ENCODE results near the gene DOC2B. TPM values are rescaled to one million over a fixed set of nuclear protein-coding genes. Genes with fewer than 3 reads are reported as not detected.

Gene DOC2B
- total RNA-seq, 1 experiment from 2014 or later: not detected

DNA sequence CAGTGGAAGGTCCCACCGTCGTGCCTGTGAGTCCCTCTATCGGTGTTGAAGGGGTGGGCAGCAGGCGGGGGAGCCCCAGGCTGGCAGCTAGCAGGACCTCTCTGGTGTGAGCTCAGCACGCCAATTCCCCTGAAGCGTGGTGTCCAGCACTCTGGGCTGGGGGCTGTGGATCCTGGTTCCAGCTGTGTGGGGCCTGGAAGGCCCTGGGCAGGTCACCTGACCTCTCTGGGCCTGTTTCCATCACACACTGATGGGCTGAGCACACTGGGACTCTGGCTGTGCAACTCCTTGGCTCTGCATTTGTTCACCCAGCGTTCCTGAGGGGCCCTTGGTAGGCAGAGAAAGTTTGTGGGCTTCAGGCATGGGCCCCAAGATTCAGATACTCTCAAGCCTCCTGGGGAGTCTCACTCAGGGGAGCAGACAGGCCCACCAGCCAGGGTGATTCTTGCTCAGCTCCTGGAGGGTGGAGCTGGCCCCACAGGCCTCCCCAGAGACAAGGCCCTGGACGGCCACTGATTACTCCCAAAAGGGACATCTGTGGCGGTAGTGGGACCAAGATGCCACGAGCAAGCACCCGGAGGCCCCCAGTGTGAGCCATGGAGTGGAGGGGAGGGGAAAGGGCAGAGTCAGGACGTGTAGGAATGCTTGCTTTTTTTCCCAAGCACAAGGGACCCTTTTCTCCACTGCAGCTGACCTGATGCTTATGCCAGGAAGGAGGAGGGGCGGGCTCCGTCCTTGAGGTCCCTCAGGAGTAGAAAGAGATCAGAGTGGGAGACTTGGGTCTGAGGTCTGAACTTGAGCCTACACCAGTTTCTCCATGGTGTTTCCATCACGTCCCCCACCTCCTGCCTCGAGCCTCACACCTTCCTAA is 35.5 kb downstream of the DOC2B start:
- no peaks in the 10 kb centered on the region for H3K27me3 ChIP-seq (replicated peaks; ENCODE audit: control insufficient read depth, insufficient read depth, low read length)
- no peak overlapping the region for H3K27ac Mint-ChIP-seq (ENCODE audit: unreplicated experiment)
- intact Hi-C loops (cut with micrococcal nuclease; ENCODE audit: unreplicated experiment): no loop called here
- TF ChIP-seq CTCF (IDR thresholded peaks at IDR 0.05; ENCODE audit: insufficient read depth in 1 of 2, low read depth in 1 of 2, low read length in 1 of 2, severe bottlenecking in 1 of 2, unreplicated experiment in 1 of 2): no peak
- no peaks in the 10 kb centered on the region for H3K4me1 Mint-ChIP-seq (ENCODE audit: low read depth, unreplicated experiment)
- H3K9me3 Mint-ChIP-seq (ENCODE audit: unreplicated experiment): no peaks in the 10 kb centered on the region
- DNase-seq: peak; percentile 0 to 27
- CTCF ChIA-PET: no interaction called here
- POLR2A ChIA-PET: no interaction called here
- H3K36me3 Mint-ChIP-seq (ENCODE audit: insufficient read depth, unreplicated experiment): no peaks in the 10 kb centered on the region
- H3K36me3 ChIP-seq (ENCODE audit: control insufficient read depth, insufficient read depth, low read length): no peaks in the 10 kb centered on the region
- no peak overlapping the region for H3K4me3 ChIP-seq (ENCODE audit: low read depth, low read length)
- peaks cover 9% of the 10 kb centered on the region for H3K27me3 Mint-ChIP-seq (ENCODE audit: insufficient read depth, unreplicated experiment)
- no peak overlapping the region for H3K4me3 Mint-ChIP-seq (ENCODE audit: unreplicated experiment)
- no TSS peak for BruUV-seq (replicated peaks)
- peaks cover 5% of the 10 kb centered on the region; the same call in 1 of the 2 replicates for H3K4me1 ChIP-seq
- no peaks in the 10 kb centered on the region for H3K9me3 ChIP-seq

- H3K27ac Mint-ChIP-seq (ENCODE audit: unreplicated experiment): no peak overlapping the region
- POLR2A ChIA-PET: no interaction called here
Observed at GRCh38 chr17:144936-145670, 36.3 kb downstream of the DOC2B start.

More at GRCh38 chr17:144936-145670, 36.3 kb downstream of the DOC2B start:
- Histone ChIP-seq H3K36me3 (ENCODE audit: control insufficient read depth, insufficient read depth, low read length) (no peaks in the 10 kb centered on the region), H3K9me3 (no peaks in the 10 kb centered on the region), H3K4me1 (peaks cover 5% of the 10 kb centered on the region; the same call in 1 of the 2 replicates), H3K27me3 (replicated peaks; ENCODE audit: control insufficient read depth, insufficient read depth, low read length) (no peaks in the 10 kb centered on the region), H3K4me3 (ENCODE audit: low read depth, low read length) (no peak overlapping the region)
- Mint-ChIP-seq H3K36me3 (ENCODE audit: insufficient read depth, unreplicated experiment) (no peaks in the 10 kb centered on the region), H3K9me3 (ENCODE audit: unreplicated experiment) (no peaks in the 10 kb centered on the region), H3K4me1 (ENCODE audit: low read depth, unreplicated experiment) (no peaks in the 10 kb centered on the region), H3K27me3 (ENCODE audit: insufficient read depth, unreplicated experiment) (peaks cover 3% of the 10 kb centered on the region), H3K4me3 (ENCODE audit: unreplicated experiment) (no peak overlapping the region)
- BruUV-seq (replicated peaks): no TSS peak
- CTCF ChIA-PET: interaction anchor here (0.7 kb wide), 1 partner anchor 28 kb away, joined by 3 read pairs; no protein-coding TSS in a partner anchor
- no peak for TF ChIP-seq CTCF (IDR thresholded peaks at IDR 0.05; ENCODE audit: insufficient read depth in 1 of 2, low read depth in 1 of 2, low read length in 1 of 2, severe bottlenecking in 1 of 2, unreplicated experiment in 1 of 2)
- DNase-seq: peak; percentile 0 to 25
- intact Hi-C loops (cut with micrococcal nuclease; ENCODE audit: unreplicated experiment): loop anchor here (5.0 kb wide), 1 partner anchor 852 kb away; the partner anchor contains the start of gene TIMM22

Data from Caco-2 (cell line).